GM15510 (cell line): ENCODE measurements around the gene CCNY.

Experiments
- POLR2A ChIP-seq: IDR thresholded peaks from 3 replicates; pipeline ENCODE4 v1.6.1; 2011; ENCODE audit warnings: borderline replicate concordance; ENCODE audit not compliant: insufficient read length; ENCODE audit errors: extremely low read depth

Gene CCNY

GRCh38 chr10:35382096-35382495, 45.8 kb downstream of the CCNY start:
- no peak for TF ChIP-seq POLR2A

GRCh38 chr10:35384265-35384868, 48.1 kb downstream of the CCNY start:
- TF ChIP-seq POLR2A, result no peak

- no peak for TF ChIP-seq POLR2A
Measured at GRCh38 chr10:35386594-35387174, 50.4 kb downstream of the CCNY start.

GRCh38 chr10:35387768-35388167, 51.5 kb downstream of the CCNY start:
- TF ChIP-seq POLR2A, result no peak

GRCh38 chr10:35388197-35388596, 51.9 kb downstream of the CCNY start:
- TF ChIP-seq POLR2A, result no peak

DNA sequence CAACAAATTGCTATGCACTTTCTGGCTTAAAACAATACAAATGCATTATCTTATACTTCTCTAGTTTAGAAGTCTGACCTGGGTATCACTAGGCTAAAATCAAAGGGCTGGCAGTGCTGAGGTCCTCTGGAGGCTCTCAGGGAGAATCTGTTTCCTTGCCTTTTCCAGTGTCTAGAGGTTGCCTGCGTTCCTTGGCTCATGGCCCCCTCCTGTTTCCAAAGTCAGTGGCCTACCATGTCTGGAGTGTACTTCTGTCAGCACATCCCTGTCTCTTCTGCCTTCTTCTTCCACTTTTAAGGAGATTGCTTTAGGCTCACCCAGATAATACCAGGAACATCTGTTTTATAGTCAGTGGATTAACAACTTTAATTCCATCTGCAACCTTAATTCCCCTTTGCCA, 52.4 kb downstream of the CCNY start:
- no peak for TF ChIP-seq POLR2A

GRCh38 chr10:35390161-35390840, 54.0 kb downstream of the CCNY start:
- no peak for TF ChIP-seq POLR2A

DNA sequence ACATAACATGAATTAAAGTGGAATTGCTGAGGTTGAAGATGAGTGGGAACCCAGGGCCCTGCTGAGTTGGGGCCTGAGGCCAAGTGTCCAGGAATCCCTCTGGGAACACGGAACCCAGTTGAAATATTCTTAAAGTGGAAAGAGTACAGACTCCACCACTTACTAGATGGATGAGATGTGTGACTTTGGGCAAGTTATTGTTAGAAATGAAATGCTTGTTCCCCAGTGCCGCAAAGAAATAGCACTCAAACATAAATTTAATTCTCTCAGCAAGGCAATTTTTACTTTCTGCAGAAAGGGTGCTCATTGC, 54.5 kb downstream of the CCNY start:
- no peak for TF ChIP-seq POLR2A

DNA sequence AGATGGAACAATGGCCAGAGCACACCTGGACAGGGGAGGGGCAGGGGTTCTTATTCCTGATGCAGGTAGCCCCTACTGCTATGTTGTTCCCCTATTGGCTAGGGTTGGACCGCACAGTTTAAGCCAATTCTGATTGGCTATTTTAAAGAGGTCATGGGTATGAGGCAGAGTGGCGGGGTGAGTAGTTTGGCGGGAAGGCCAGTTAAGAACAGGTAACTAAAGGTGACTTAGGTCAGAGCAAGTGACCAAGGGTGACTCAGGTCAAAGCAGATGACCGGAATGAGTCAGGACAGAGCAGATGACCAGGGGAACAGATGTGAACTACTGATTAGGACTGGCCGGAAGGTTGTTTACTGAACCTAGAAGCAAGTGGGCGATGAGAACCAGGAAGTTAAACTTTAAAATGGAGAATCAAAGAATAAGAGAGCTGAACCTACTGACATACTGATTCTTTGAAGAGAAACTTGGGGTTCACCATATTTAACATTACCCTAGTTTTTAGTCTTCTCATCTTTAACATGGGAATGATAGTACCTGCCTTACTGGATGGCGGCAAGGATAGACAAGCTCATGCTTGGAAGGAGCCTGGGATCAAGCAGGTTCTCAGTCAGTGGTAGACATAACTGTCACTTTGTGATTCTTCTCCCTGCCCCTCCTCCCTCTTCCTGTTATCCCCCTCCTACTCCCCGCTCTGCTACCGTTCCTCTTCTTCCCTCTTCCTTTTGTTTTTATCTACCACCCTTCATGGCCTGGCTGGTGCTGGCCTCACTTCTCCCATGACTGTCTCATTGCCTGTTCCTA, 55.0 kb downstream of the CCNY start:
- no peak for TF ChIP-seq POLR2A

DNA sequence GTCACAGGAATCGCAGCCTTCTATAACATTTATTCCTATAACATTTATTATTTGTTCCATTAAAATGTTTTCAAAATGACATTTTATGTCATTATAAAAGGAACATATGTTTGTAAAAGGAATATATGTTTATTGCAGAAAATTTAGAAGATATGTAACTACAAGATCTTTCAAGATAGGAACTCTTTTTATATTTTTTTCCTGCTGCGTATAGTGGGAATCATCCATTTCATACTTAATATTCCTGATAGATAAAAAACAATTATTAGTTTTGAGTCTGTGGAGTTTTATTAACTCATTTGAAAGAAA, 55.6 kb downstream of the CCNY start:
- TF ChIP-seq POLR2A, result no peak

DNA sequence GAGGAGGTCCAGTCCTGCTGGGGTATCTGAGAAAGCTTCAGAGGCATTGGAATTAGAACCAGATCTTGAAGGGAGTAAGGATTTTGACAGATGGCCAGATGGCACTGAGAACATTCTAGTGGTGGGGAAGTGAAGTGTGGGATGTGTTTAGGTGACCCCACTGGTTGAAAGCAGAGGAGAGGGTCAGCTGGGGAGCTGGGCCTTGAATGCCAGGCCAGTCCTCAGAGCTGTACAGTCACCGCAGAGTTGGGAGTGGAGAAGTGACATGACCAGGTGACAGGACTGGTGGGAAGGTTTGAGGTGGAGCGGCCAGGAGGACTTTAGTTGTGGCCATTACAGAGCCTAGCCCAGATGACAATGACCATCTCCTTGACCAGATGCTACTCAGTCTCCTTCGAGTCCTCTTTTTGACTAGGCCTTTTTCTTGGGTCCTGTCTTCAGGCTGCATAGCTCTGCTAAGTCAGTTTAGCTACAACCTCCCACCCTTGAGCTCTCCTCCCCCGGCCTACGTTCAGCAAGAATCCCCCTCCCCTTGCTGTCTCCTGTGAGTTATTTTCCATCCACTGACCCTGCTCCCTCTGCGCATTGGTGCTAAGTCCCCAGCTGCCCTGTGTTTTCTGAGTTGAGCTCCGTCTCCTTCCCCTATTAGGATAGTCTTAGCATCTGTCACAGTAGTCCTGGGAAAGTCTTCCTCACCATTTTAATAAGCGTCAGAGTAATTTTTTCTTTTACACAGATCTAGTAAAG, 56.3 kb downstream of the CCNY start:
- TF ChIP-seq POLR2A, result no peak

- TF ChIP-seq POLR2A, result no peak
Measured at GRCh38 chr10:35394411-35394851, 58.1 kb downstream of the CCNY start.

GRCh38 chr10:35394934-35395333, 58.6 kb downstream of the CCNY start:
- TF ChIP-seq POLR2A, result no peak

DNA sequence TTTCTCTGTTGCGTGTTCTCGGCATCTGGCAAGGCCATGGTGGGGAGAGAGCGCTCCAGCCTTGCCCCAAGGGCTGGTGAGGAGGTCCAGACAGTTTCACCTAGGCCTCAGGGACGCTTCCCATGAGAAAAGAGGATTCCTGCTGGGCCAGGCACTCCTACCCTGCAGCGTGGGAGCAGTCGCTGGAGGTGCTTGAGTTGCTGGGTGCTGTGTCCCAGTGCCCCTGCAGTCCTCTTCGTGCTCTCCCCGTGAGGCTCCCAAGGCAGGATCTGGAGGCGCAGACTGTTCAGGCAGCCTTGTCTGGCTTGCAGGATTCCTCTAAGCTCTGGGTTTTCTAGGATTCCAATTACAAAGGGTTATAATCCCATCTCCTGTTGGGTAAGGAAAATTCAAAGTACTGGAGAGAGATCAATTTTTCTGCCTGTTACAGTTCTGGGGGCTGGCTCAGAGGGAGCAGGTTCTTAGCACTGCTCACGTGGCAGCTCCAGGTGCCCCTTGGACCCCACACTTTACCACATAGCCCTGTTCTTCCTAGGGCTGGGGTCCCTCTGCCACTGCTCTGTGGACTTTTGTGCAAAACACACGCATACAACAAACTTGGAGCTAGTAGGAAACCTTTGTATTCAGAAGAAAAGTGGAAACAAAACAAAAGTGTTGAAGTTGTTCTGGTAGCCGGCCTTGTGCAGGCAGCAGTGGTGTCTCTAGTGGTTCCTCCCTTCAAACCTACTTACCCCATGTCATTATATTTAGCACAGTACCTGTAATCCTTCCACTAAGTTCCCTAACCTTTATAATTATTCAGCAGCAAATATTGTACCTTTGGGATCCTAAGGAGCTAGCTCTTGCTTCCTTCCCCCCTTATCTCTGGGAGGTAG, 60.5 kb downstream of the CCNY start:
- TF ChIP-seq POLR2A, result no peak
